SKM-1 (cell line): Measurements from ENCODE around the gene CER1.
"Not testable (repeated sequence)": the region's sequence is repeated elsewhere in the genome, so short reads cannot be mapped to it uniquely, and the experiment has no call there.

ENCODE experiments used
- DNase-seq: peaks from one replicate; lab custom pipeline; 2025; ENCODE audit not compliant: unreplicated experiment; lab: John Stamatoyannopoulos, UW

CER1 gene

GRCh38 chr9:14719231-14719923, 3.2 kb downstream of the CER1 start:
- no peak for DNase-seq

GRCh38 chr9:14715102-14715501, 7.4 kb downstream of the CER1 start:
- no peak for DNase-seq

- DNase-seq = no peak
These were observed 9.3 kb downstream of the CER1 start for GRCh38 chr9:14713187-14713767.

GRCh38 chr9:14710804-14711203, 11.7 kb downstream of the CER1 start:
- no peak for DNase-seq

- no peak for DNase-seq
These were observed 15.9 kb downstream of the CER1 start for GRCh38 chr9:14706530-14707140.

- DNase-seq = no peak
These were observed 17.5 kb downstream of the CER1 start for GRCh38 chr9:14705079-14705478.

- DNase-seq = no peak
These were observed 18.3 kb downstream of the CER1 start for GRCh38 chr9:14704281-14704680.

- DNase-seq = no peak
These were observed 20.3 kb downstream of the CER1 start for GRCh38 chr9:14702200-14702720.

- DNase-seq = peak; percentile 32
These were observed 29.2 kb downstream of the CER1 start, which contains the start of gene ZDHHC21 for GRCh38 chr9:14693251-14693861. Gene ZDHHC21 (minus strand): TSS chr9:14693432. CDS start chr9:14674340, 19,092 bp downstream.

- no peak for DNase-seq
These were observed 29.9 kb downstream of the CER1 start for GRCh38 chr9:14692470-14693250.

GRCh38 chr9:14690948-14691730, 31.4 kb downstream of the CER1 start:
- no peak for DNase-seq

GRCh38 chr9:14687042-14687719, 35.4 kb downstream of the CER1 start:
- DNase-seq = no peak

GRCh38 chr9:14686168-14686567, 36.4 kb downstream of the CER1 start:
- no peak for DNase-seq

- not testable (repeated sequence) for DNase-seq
These were observed 39.9 kb downstream of the CER1 start for GRCh38 chr9:14682616-14683015.

GRCh38 chr9:14678776-14679175, 43.8 kb downstream of the CER1 start:
- DNase-seq = no peak

GRCh38 chr9:14677872-14678271, 44.7 kb downstream of the CER1 start:
- no peak for DNase-seq

- no peak for DNase-seq
These were observed 45.1 kb downstream of the CER1 start for GRCh38 chr9:14677396-14677795.

- no peak for DNase-seq
These were observed 47.9 kb downstream of the CER1 start for GRCh38 chr9:14674630-14675029.

GRCh38 chr9:14671377-14671776, 51.2 kb downstream of the CER1 start:
- DNase-seq = no peak

GRCh38 chr9:14670718-14671117, 51.8 kb downstream of the CER1 start:
- no peak for DNase-seq
